ENCODE data around the gene SWI5. TPM values are rescaled to one million over a fixed set of nuclear protein-coding genes. Genes with fewer than 3 reads are reported as not detected.
A peak's percentile ranks its signal among the peaks of the same experiment; 100 is the strongest.

Gene SWI5
- total RNA-seq, 4 donors from 2014 or later, result 18.2 to 27.5 (median 24.5) TPM

- H3K4me1 ChIP-seq, result peaks cover 0 to 20% (median 5%) of the 10 kb centered on the region in 3 donors
- peak; percentile 61 for ATAC-seq
- 53 to 83% methylated on average over 4 to 6 of the region's 18 CpGs for WGBS, 2 donors (ENCODE audit: low coverage in 1 of 2)
- H3K36me3 ChIP-seq, result peaks cover 0 to 48% of the 10 kb centered on the region in 2 donors
- TF ChIP-seq CTCF (IDR thresholded peaks at IDR 0.05) (peak in 3 of 4 experiments; percentile 68 to 87 (median 76)), EP300 (IDR thresholded peaks at IDR 0.05) (no peak)
- no peak overlapping the region for H3K4me3 ChIP-seq
- H3K27ac ChIP-seq, result peak overlapping the region in 1 of 4 donors; percentile 14
- peaks cover 36% of the 10 kb centered on the region for H3K27me3 ChIP-seq
- no peaks in the 10 kb centered on the region for H3K9me3 ChIP-seq
Measured at GRCh38 chr9:128254855-128255759, 21.0 kb upstream of the SWI5 start.

- peaks cover 17% of the 10 kb centered on the region for H3K27me3 ChIP-seq
- no peak overlapping the region for H3K4me3 ChIP-seq
- peaks cover 0 to 69% of the 10 kb centered on the region in 2 donors for H3K36me3 ChIP-seq
- TF ChIP-seq EP300 (IDR thresholded peaks at IDR 0.05), result no peak
- TF ChIP-seq CTCF (IDR thresholded peaks at IDR 0.05), result no peak
- no peak for TF ChIP-seq POLR2A (IDR thresholded peaks at IDR 0.05)
- TF ChIP-seq POLR2AphosphoS5 (IDR thresholded peaks at IDR 0.05), result no peak
- H3K4me1 ChIP-seq, result no peaks in the 10 kb centered on the region
- H3K27ac ChIP-seq, result no peak overlapping the region
- ATAC-seq, result no peak
- 75 to 77% methylated on average over 5 to 6 of the region's 23 CpGs for WGBS, 2 donors (ENCODE audit: low coverage in 1 of 2)
- no peaks in the 10 kb centered on the region for H3K9me3 ChIP-seq
Measured at GRCh38 chr9:128257086-128257825, 18.8 kb upstream of the SWI5 start.

GRCh38 chr9:128257907-128258306 is 18.2 kb upstream of the SWI5 start:
- ATAC-seq, result no peak
- H3K27me3 ChIP-seq, result peaks cover 10% of the 10 kb centered on the region
- H3K4me1 ChIP-seq, result no peaks in the 10 kb centered on the region
- no peak overlapping the region for H3K27ac ChIP-seq
- no peak for TF ChIP-seq CTCF (IDR thresholded peaks at IDR 0.05)
- no peak for TF ChIP-seq POLR2AphosphoS5 (IDR thresholded peaks at IDR 0.05)
- TF ChIP-seq EP300 (IDR thresholded peaks at IDR 0.05), result no peak
- TF ChIP-seq POLR2A (IDR thresholded peaks at IDR 0.05), result no peak
- no CpG with 5 or more reads among the region's 11 CpGs for WGBS, 2 donors (ENCODE audit: low coverage in 1 of 2)
- H3K4me3 ChIP-seq, result no peak overlapping the region
- H3K36me3 ChIP-seq, result peaks cover 0 to 73% of the 10 kb centered on the region in 2 donors
- no peaks in the 10 kb centered on the region for H3K9me3 ChIP-seq

GRCh38 chr9:128258326-128258725 is 17.8 kb upstream of the SWI5 start:
- peaks cover 0 to 74% of the 10 kb centered on the region in 2 donors for H3K36me3 ChIP-seq
- 33 to 84% methylated on average over 1 to 4 of the region's 6 CpGs for WGBS, 2 donors (ENCODE audit: low coverage in 1 of 2)
- H3K9me3 ChIP-seq, result no peaks in the 10 kb centered on the region
- no peak overlapping the region for H3K27ac ChIP-seq
- no peaks in the 10 kb centered on the region for H3K4me1 ChIP-seq
- TF ChIP-seq CTCF (IDR thresholded peaks at IDR 0.05), result no peak
- TF ChIP-seq POLR2AphosphoS5 (IDR thresholded peaks at IDR 0.05), result no peak
- TF ChIP-seq EP300 (IDR thresholded peaks at IDR 0.05), result no peak
- TF ChIP-seq POLR2A (IDR thresholded peaks at IDR 0.05), result no peak
- ATAC-seq, result no peak
- H3K27me3 ChIP-seq, result peaks cover 6% of the 10 kb centered on the region
- H3K4me3 ChIP-seq, result no peak overlapping the region
